Measurements from ENCODE around the gene ALPK3. TPM values are rescaled to one million over a fixed set of nuclear protein-coding genes. Genes with fewer than 3 reads are reported as not detected.

The ALPK3 gene
- total RNA-seq, 2 donors from 2014 or later, result 0.46 TPM

- DNase-seq, result no peak
- H3K9me3 Mint-ChIP-seq, result no peaks in the 10 kb centered on the region
- peaks cover 5% of the 10 kb centered on the region for H3K27me3 Mint-ChIP-seq (ENCODE audit: low read depth)
- H3K4me1 Mint-ChIP-seq (ENCODE audit: low read depth), result peaks cover 6% of the 10 kb centered on the region
- H3K36me3 Mint-ChIP-seq (ENCODE audit: insufficient read depth in 2 of 2), result no peaks in the 10 kb centered on the region
- no peak overlapping the region for H3K27ac Mint-ChIP-seq
- peak in 1 of 2 donors; percentile 8 for ATAC-seq (replicated peaks in 1 of 2)
- no peak overlapping the region for H3K4me3 Mint-ChIP-seq
Observed at GRCh38 chr15:84819291-84819768, 2.2 kb downstream of the ALPK3 start.

- peaks cover 5% of the 10 kb centered on the region for H3K27me3 Mint-ChIP-seq (ENCODE audit: low read depth)
- no peak overlapping the region for H3K27ac Mint-ChIP-seq
Observed at GRCh38 chr15:84819791-84820190, 2.6 kb downstream of the ALPK3 start.

GRCh38 chr15:84821501-84822021, 4.4 kb downstream of the ALPK3 start:
- H3K9me3 Mint-ChIP-seq, result no peaks in the 10 kb centered on the region
- ATAC-seq (replicated peaks in 1 of 2), result no peak
- no peaks in the 10 kb centered on the region for H3K36me3 Mint-ChIP-seq (ENCODE audit: insufficient read depth in 2 of 2)
- H3K4me1 Mint-ChIP-seq (ENCODE audit: low read depth), result peaks cover 6% of the 10 kb centered on the region
- no peak overlapping the region for H3K4me3 Mint-ChIP-seq
- DNase-seq, result no peak
- no peak overlapping the region for H3K27ac Mint-ChIP-seq
- H3K27me3 Mint-ChIP-seq (ENCODE audit: low read depth), result no peaks in the 10 kb centered on the region

More at GRCh38 chr15:84819791-84820190, 2.6 kb downstream of the ALPK3 start:
- no peaks in the 10 kb centered on the region for H3K36me3 Mint-ChIP-seq (ENCODE audit: insufficient read depth in 2 of 2)
- DNase-seq (no peak), ATAC-seq (replicated peaks in 1 of 2) (no peak)
- no peaks in the 10 kb centered on the region for H3K9me3 Mint-ChIP-seq
- H3K4me1 Mint-ChIP-seq (ENCODE audit: low read depth), result peaks cover 6% of the 10 kb centered on the region
- no peak overlapping the region for H3K4me3 Mint-ChIP-seq

- peaks cover 6% of the 10 kb centered on the region for H3K4me1 Mint-ChIP-seq (ENCODE audit: low read depth)
- no peak overlapping the region for H3K4me3 Mint-ChIP-seq
- H3K36me3 Mint-ChIP-seq (ENCODE audit: insufficient read depth in 2 of 2), result no peaks in the 10 kb centered on the region
- no peak for ATAC-seq (replicated peaks in 1 of 2)
- no peak overlapping the region for H3K27ac Mint-ChIP-seq
- no peak for DNase-seq
- no peaks in the 10 kb centered on the region for H3K9me3 Mint-ChIP-seq
- H3K27me3 Mint-ChIP-seq (ENCODE audit: low read depth), result no peaks in the 10 kb centered on the region
Observed at GRCh38 chr15:84822653-84823281, 5.6 kb downstream of the ALPK3 start.

GRCh38 chr15:84823282-84823878, 6.2 kb downstream of the ALPK3 start:
- H3K27ac Mint-ChIP-seq, result no peak overlapping the region
- H3K4me3 Mint-ChIP-seq, result no peak overlapping the region
- DNase-seq (no peak), ATAC-seq (replicated peaks in 1 of 2) (no peak)
- H3K9me3 Mint-ChIP-seq, result no peaks in the 10 kb centered on the region
- H3K27me3 Mint-ChIP-seq (ENCODE audit: low read depth), result no peaks in the 10 kb centered on the region
- peaks cover under 1% of the 10 kb centered on the region for H3K4me1 Mint-ChIP-seq (ENCODE audit: low read depth)
- no peaks in the 10 kb centered on the region for H3K36me3 Mint-ChIP-seq (ENCODE audit: insufficient read depth in 2 of 2)

- Mint-ChIP-seq H3K4me3 (no peak overlapping the region), H3K27ac (no peak overlapping the region), H3K27me3 (ENCODE audit: low read depth) (no peaks in the 10 kb centered on the region), H3K4me1 (ENCODE audit: low read depth) (no peaks in the 10 kb centered on the region), H3K36me3 (ENCODE audit: insufficient read depth in 2 of 2) (no peaks in the 10 kb centered on the region), H3K9me3 (no peaks in the 10 kb centered on the region)
- DNase-seq, result no peak
- no peak for ATAC-seq (replicated peaks in 1 of 2)
Observed at GRCh38 chr15:84824260-84825007, 7.3 kb downstream of the ALPK3 start.

GRCh38 chr15:84826369-84826823, 9.2 kb downstream of the ALPK3 start:
- no peaks in the 10 kb centered on the region for H3K27me3 Mint-ChIP-seq (ENCODE audit: low read depth)
- H3K27ac Mint-ChIP-seq, result no peak overlapping the region
- DNase-seq (no peak), ATAC-seq (replicated peaks in 1 of 2) (peak in 1 of 2 donors; percentile 41)
- H3K36me3 Mint-ChIP-seq (ENCODE audit: insufficient read depth in 2 of 2), result no peaks in the 10 kb centered on the region
- no peaks in the 10 kb centered on the region for H3K4me1 Mint-ChIP-seq (ENCODE audit: low read depth)
- H3K9me3 Mint-ChIP-seq, result no peaks in the 10 kb centered on the region
- no peak overlapping the region for H3K4me3 Mint-ChIP-seq

- Mint-ChIP-seq H3K27ac (no peak overlapping the region), H3K27me3 (ENCODE audit: low read depth) (peaks cover 2% of the 10 kb centered on the region), H3K9me3 (no peaks in the 10 kb centered on the region), H3K4me1 (ENCODE audit: low read depth) (no peaks in the 10 kb centered on the region), H3K4me3 (no peak overlapping the region), H3K36me3 (ENCODE audit: insufficient read depth in 2 of 2) (no peaks in the 10 kb centered on the region)
- no peak for ATAC-seq (replicated peaks in 1 of 2)
- DNase-seq, result no peak
Observed at GRCh38 chr15:84827246-84827645, 10.1 kb downstream of the ALPK3 start.

- H3K36me3 Mint-ChIP-seq (ENCODE audit: insufficient read depth in 2 of 2), result no peaks in the 10 kb centered on the region
- peaks cover 6% of the 10 kb centered on the region for H3K27me3 Mint-ChIP-seq (ENCODE audit: low read depth)
- H3K9me3 Mint-ChIP-seq, result no peaks in the 10 kb centered on the region
- DNase-seq (no peak), ATAC-seq (replicated peaks in 1 of 2) (no peak)
- no peak overlapping the region for H3K27ac Mint-ChIP-seq
- H3K4me1 Mint-ChIP-seq (ENCODE audit: low read depth), result no peaks in the 10 kb centered on the region
- H3K4me3 Mint-ChIP-seq, result no peak overlapping the region
Observed at GRCh38 chr15:84828086-84828908, 11.1 kb downstream of the ALPK3 start.

- no peaks in the 10 kb centered on the region for H3K36me3 Mint-ChIP-seq (ENCODE audit: insufficient read depth in 2 of 2)
- H3K4me1 Mint-ChIP-seq (ENCODE audit: low read depth), result no peaks in the 10 kb centered on the region
- DNase-seq (no peak), ATAC-seq (replicated peaks in 1 of 2) (no peak)
- no peak overlapping the region for H3K4me3 Mint-ChIP-seq
- H3K27ac Mint-ChIP-seq, result no peak overlapping the region
- no peaks in the 10 kb centered on the region for H3K9me3 Mint-ChIP-seq
- H3K27me3 Mint-ChIP-seq (ENCODE audit: low read depth), result peaks cover 6% of the 10 kb centered on the region
Observed at GRCh38 chr15:84829428-84829827, 12.3 kb downstream of the ALPK3 start.

- Mint-ChIP-seq H3K27me3 (ENCODE audit: low read depth) (peaks cover 6% of the 10 kb centered on the region), H3K27ac (no peak overlapping the region), H3K9me3 (no peaks in the 10 kb centered on the region), H3K4me3 (no peak overlapping the region), H3K4me1 (ENCODE audit: low read depth) (no peaks in the 10 kb centered on the region), H3K36me3 (ENCODE audit: insufficient read depth in 2 of 2) (no peaks in the 10 kb centered on the region)
- ATAC-seq (replicated peaks in 1 of 2) (no peak), DNase-seq (no peak)
Observed at GRCh38 chr15:84830036-84830435, 12.9 kb downstream of the ALPK3 start.

GRCh38 chr15:84831028-84831427, 13.9 kb downstream of the ALPK3 start:
- no peaks in the 10 kb centered on the region for H3K4me1 Mint-ChIP-seq (ENCODE audit: low read depth)
- H3K27me3 Mint-ChIP-seq (ENCODE audit: low read depth), result peaks cover 11% of the 10 kb centered on the region
- no peaks in the 10 kb centered on the region for H3K36me3 Mint-ChIP-seq (ENCODE audit: insufficient read depth in 2 of 2)
- ATAC-seq (replicated peaks in 1 of 2) (no peak), DNase-seq (no peak)
- H3K4me3 Mint-ChIP-seq, result no peak overlapping the region
- no peaks in the 10 kb centered on the region for H3K9me3 Mint-ChIP-seq
- no peak overlapping the region for H3K27ac Mint-ChIP-seq
